HG03378 (cell line): ENCODE data around the gene GPR37L1.
"Not testable (repeated sequence)": the region's sequence is repeated elsewhere in the genome, so short reads cannot be mapped to it uniquely, and the experiment has no call there.

ENCODE experiments used
- ATAC-seq: cut with Tn5 transposase; IDR thresholded peaks from one replicate; pipeline ENCODE4 v1.9.1; 2021; ENCODE audit warnings: mild to moderate bottlenecking, moderate library complexity; ENCODE audit not compliant: unreplicated experiment

The GPR37L1 gene

DNA sequence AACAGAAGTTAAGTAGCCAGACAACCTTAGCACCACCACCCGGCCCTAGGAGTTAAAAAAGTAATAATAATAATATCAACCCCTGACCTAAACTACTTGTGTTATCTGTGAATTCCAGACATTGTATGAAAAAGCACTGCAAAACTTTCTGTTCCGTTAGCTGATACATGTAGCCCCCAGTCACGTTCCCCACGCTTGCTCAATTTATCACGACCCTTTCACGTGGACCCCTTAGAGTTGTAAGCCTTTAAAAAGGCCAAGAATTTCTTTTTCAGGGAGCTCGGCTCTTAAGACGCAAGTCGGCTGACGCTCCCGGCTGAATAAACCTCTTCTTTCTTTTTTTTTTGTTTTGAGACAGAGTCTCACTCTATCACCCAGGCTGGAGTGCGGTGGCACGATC, 44.3 kb downstream of the GPR37L1 start:
- ATAC-seq, result not testable (repeated sequence)

- ATAC-seq, result no peak
Observed at GRCh38 chr1:202167708-202168415, 45.1 kb downstream of the GPR37L1 start.

- ATAC-seq, result no peak
Observed at GRCh38 chr1:202168861-202169260, 46.1 kb downstream of the GPR37L1 start.

GRCh38 chr1:202170726-202171125, 48.0 kb downstream of the GPR37L1 start:
- ATAC-seq, result no peak

GRCh38 chr1:202171292-202172014, 48.7 kb downstream of the GPR37L1 start:
- ATAC-seq, result no peak

DNA sequence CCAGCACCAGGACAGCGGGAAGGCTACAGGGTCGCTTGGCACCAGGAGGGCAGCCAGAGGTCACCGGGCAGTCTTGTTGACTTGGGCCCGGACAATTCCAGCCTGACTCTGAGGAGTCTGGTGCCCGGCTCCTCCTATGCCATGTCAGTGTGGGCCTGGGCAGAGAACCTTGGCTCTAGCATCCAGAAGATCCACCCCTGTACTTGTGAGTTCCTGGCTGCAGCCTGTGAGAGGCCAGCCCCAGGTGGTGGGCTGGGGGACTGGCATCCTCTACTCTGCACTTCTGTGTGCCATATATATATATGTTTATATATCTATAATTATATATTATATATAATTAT, 49.3 kb downstream of the GPR37L1 start:
- no peak for ATAC-seq

- no peak for ATAC-seq
Observed at GRCh38 chr1:202173993-202174392, 51.3 kb downstream of the GPR37L1 start.

DNA sequence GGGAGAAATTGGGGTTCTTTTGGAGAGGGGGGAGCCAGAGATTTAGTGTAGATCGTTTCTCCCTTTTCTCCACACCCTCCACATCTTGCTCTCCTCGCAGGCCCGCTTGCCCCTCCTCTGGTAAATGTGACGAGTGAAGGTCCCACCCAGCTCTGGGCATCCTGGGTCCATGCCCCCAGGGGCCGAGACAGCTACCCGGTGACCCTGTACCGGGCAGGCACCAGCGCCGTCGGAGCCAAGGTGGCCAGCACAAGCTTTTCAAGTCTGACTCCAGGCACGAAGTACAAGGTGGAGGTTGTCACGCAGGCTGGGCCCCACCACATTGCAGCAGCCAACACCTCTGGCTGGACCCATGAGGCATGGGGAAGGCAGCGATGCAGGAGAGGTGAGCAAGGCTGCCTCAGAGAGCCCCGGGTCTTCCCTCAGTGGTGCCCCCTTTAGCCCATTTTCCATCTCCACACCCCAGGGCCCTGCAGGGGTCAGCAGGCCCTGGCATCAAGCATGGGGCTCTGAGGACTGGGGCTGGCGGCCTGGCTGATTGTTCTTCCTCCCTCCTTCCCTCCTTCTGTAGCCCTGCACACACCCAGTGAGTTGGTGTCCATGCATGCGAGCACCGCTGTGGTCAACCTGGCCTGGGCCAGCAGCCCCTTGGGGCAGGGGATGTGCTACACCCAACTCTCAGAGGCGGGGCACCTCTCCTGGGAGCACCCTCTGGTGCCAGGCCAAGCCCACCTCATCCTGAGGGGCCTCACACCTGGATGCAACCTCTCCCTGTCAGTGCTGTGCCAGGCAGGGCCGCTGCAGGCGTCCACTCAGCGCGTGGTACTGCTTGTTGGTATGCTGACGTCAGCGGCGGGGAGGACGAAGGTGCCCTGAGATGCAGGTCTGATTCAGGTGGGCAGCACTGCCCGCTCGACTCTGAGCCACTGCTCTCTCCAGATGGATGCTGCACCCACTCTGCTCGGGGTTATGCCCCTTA, 54.5 kb downstream of the GPR37L1 start:
- ATAC-seq, result no peak

GRCh38 chr1:202179828-202180750, 57.4 kb downstream of the GPR37L1 start:
- no peak for ATAC-seq

DNA sequence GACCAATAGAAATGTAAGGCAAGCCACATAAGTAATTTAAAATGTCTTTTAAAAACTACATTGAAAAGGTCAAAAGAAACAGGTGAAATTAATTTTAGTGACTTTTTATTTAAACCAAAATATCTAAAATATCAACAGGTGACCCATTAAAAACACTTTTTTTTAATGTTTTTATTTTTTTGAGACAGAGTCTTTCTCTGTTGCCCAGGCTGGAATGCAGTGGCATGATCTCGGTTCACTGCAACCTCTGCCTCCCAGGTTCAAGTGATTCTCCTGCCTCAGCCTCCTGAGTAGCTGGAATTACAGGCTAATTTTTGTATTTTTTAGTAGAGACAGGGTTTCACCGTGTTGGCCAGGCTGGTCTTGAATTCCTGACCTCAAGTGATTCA, 58.0 kb downstream of the GPR37L1 start:
- not testable (repeated sequence) for ATAC-seq

DNA sequence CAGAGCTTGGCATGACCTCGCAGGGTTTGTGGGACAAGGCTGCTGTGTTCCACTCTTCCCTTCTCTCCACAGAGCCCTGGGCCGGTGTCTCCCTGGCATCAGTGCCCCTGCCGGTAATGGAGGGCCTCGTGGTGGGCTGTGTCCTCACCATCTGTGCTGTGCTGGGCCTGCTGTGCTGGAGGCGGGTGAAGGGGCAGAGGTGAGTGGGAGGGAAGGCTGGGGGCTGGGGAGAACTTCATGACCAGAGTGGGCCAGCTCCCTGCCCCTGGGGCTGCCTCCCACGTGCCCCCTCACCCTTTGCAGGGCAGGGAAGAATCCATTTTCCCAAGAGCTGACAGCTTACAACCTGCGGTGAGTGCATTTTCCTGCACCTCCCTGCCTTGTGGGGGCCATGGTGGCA, 58.9 kb downstream of the GPR37L1 start:
- ATAC-seq, result no peak

- ATAC-seq, result no peak
Observed at GRCh38 chr1:202182040-202182877, 59.5 kb downstream of the GPR37L1 start.
